ENCODE results near the gene GDPGP1.

The GDPGP1 gene

GRCh38 chr15:90207252-90207651, 26.8 kb upstream of the GDPGP1 start:
- TF ChIP-seq CTCF (IDR thresholded peaks at IDR 0.05; ENCODE audit: extremely low read depth, missing control alignments), result no peak
- DNase-seq (ENCODE audit: low spot score), result no peak

GRCh38 chr15:90208356-90208755, 25.7 kb upstream of the GDPGP1 start:
- TF ChIP-seq CTCF (IDR thresholded peaks at IDR 0.05; ENCODE audit: extremely low read depth, missing control alignments), result no peak
- no peak for DNase-seq (ENCODE audit: low spot score)

- peak; percentile 78 for DNase-seq (ENCODE audit: low spot score)
- TF ChIP-seq CTCF (IDR thresholded peaks at IDR 0.05; ENCODE audit: extremely low read depth, missing control alignments), result no peak
Observed at GRCh38 chr15:90209591-90209990, 24.4 kb upstream of the GDPGP1 start.

GRCh38 chr15:90210593-90210992, 23.4 kb upstream of the GDPGP1 start:
- TF ChIP-seq CTCF (IDR thresholded peaks at IDR 0.05; ENCODE audit: extremely low read depth, missing control alignments), result no peak
- no peak for DNase-seq (ENCODE audit: low spot score)

GRCh38 chr15:90211009-90211408, 23.0 kb upstream of the GDPGP1 start:
- no peak for TF ChIP-seq CTCF (IDR thresholded peaks at IDR 0.05; ENCODE audit: extremely low read depth, missing control alignments)
- DNase-seq (ENCODE audit: low spot score), result no peak

GRCh38 chr15:90211440-90212143, 22.4 kb upstream of the GDPGP1 start:
- DNase-seq (ENCODE audit: low spot score), result no peak
- no peak for TF ChIP-seq CTCF (IDR thresholded peaks at IDR 0.05; ENCODE audit: extremely low read depth, missing control alignments)

GRCh38 chr15:90212221-90213098, 21.5 kb upstream of the GDPGP1 start:
- TF ChIP-seq CTCF (IDR thresholded peaks at IDR 0.05; ENCODE audit: extremely low read depth, missing control alignments), result no peak
- DNase-seq (ENCODE audit: low spot score), result no peak
